Measurements from ENCODE around the gene RPS2.
A peak's percentile ranks its signal among the peaks of the same experiment; 100 is the strongest.

DNA sequence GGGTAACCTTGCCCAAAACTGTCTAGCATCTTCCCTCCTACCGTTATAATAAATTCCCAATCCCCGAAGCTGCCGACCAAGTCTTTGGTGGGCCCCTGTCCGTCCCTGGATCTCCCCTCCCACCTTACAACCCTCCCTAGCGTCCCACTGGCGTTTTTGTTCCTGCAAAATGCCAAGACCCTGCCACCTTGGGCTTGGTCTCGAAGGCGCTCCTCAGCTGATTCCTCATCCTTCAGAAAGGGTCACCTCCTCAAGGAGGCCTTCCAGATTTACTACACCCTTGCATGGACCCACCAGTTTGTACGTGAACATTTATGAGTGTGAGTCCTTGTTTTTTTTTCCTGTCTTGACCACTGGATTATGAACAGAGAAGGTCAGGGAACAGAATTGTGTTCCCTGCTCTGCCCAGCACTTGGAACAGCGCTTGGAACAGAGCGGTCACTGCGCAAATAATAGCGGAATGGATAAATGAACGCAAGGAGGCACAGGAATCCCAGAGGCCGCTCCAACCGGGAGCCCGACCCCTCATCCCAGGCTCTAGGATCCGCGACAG is 18.4 kb upstream of the RPS2 start:
- TF ChIP-seq, protein P1, sequence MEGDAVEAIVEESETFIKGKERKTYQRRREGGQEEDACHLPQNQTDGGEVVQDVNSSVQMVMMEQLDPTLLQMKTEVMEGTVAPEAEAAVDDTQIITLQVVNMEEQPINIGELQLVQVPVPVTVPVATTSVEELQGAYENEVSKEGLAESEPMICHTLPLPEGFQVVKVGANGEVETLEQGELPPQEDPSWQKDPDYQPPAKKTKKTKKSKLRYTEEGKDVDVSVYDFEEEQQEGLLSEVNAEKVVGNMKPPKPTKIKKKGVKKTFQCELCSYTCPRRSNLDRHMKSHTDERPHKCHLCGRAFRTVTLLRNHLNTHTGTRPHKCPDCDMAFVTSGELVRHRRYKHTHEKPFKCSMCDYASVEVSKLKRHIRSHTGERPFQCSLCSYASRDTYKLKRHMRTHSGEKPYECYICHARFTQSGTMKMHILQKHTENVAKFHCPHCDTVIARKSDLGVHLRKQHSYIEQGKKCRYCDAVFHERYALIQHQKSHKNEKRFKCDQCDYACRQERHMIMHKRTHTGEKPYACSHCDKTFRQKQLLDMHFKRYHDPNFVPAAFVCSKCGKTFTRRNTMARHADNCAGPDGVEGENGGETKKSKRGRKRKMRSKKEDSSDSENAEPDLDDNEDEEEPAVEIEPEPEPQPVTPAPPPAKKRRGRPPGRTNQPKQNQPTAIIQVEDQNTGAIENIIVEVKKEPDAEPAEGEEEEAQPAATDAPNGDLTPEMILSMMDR (IDR thresholded peaks at IDR 0.05; ENCODE audit: borderline replicate concordance, extremely low read depth, low read length, poor library complexity, severe bottlenecking) = no peak
- peak; percentile 80 for TF ChIP-seq EZH2 (IDR thresholded peaks at IDR 0.05; ENCODE audit: borderline replicate concordance, low read depth, low read length, severe bottlenecking)
